MCF 10A (cell line): ENCODE data around the gene CROCC2. TPM values are rescaled to one million over a fixed set of nuclear protein-coding genes. Genes with fewer than 3 reads are reported as not detected.

Experiments
- BruUV-seq: library from RNA; stranded (reverse); fragments of 400-500 nt; replicated peaks from 2 replicates; lab custom pipeline; 2021; lab: Mats Ljungman, UMichigan
- CTCF ChIA-PET: fragments of 300-600 bp; sonication (Branson Sonifier 250); formaldehyde crosslinking; extraction: SDS; loops from one replicate; lab custom pipeline; 2021; ENCODE audit warnings: antibody characterized with exemption, inconsistent platforms; lab: Yijun Ruan, JAX
- POLR2A ChIA-PET: fragments of 300-600, 350-650 bp; sonication (Branson Sonifier 250); formaldehyde crosslinking; extraction: SDS; loops from one replicate; lab custom pipeline; 2020; ENCODE audit warnings: antibody characterized with exemption, inconsistent platforms; lab: Yijun Ruan, JAX
- DNase-seq: peaks from one replicate; pipeline ENCODE4 v3.0.0-alpha.2; 2018; ENCODE audit not compliant: unreplicated experiment
- H3K27ac Mint-ChIP-seq: one replicate; pipeline ENCODE4 v1.8.0; 2022; ENCODE audit warnings: mild to moderate bottlenecking, low read depth, mixed read lengths; ENCODE audit not compliant: unreplicated experiment
- H3K27me3 Mint-ChIP-seq: one replicate; pipeline ENCODE4 v1.8.0; 2022; ENCODE audit warnings: mixed read lengths; ENCODE audit not compliant: insufficient read depth, unreplicated experiment
- H3K36me3 Mint-ChIP-seq: one replicate; pipeline ENCODE4 v1.8.0; 2022; ENCODE audit warnings: mild to moderate bottlenecking, moderate library complexity, mixed read lengths; ENCODE audit not compliant: insufficient read depth, unreplicated experiment
- H3K4me1 Mint-ChIP-seq: one replicate; pipeline ENCODE4 v1.8.0; 2022; ENCODE audit warnings: mixed read lengths; ENCODE audit not compliant: insufficient read depth, unreplicated experiment
- H3K4me3 Mint-ChIP-seq: one replicate; pipeline ENCODE4 v1.8.0; 2022; ENCODE audit warnings: mild to moderate bottlenecking, moderate library complexity, mixed read lengths; ENCODE audit not compliant: unreplicated experiment
- H3K9me3 Mint-ChIP-seq: one replicate; pipeline ENCODE4 v1.8.0; 2022; ENCODE audit warnings: mixed read lengths; ENCODE audit not compliant: unreplicated experiment
- intact Hi-C: fragments of 100-400 bp; cut with micrococcal nuclease; formaldehyde crosslinking; loops from 2 replicates; pipeline ENCODE4 v1.14.1; 2022
- total RNA-seq: library from RNA; stranded (reverse); gene quantifications from 2 replicates; pipeline ENCODE4 v1.2.3, GENCODE V29; 2022
- TF ChIP-seq, protein P1 (sequence below): fragments of 200-600 bp; IDR thresholded peaks from one replicate; pipeline ENCODE4 v1.8.0; 2022; ENCODE audit warnings: antibody characterized with exemption, mild to moderate bottlenecking; ENCODE audit not compliant: unreplicated experiment

The CROCC2 gene
- total RNA-seq, 1 experiment from 2014 or later, result not detected

DNA sequence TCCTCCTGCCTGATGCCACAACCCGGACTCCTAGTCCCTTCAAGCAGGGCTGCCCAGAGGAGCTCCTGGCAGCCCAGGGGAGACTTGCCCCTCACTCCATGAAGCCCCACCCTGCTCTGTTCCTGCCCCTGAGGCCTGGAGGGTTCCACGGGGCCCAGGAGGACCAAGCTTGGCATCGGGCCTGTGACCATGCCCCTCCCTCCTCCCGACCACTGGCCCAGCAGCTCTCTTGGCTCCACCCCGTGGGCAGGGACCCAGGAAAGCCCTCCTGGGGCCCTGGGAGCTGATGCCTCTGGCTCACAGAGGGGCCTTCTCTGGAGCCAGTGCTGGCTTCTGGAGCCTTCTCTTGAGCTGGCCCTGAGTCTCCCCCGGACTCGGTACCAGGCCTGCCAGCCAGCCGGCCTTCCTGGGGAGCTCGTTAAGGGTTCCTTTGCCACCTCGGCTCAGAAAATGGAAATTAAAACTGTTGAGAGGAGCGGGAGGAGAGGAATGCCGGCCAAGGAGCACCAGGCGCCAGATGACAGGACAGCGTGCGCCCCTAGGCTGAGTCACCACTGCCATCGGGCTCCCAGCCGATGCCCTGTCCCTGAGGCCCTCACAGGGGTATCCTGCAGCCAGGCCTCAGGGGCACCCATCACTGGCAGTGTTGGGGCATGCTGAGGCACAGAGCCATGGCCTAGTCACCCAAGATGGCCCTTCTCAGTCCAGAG lies 51.7 kb downstream of the CROCC2 start:
- DNase-seq, result no peak
- no peaks in the 10 kb centered on the region for H3K4me1 Mint-ChIP-seq
- no peak overlapping the region for H3K27ac Mint-ChIP-seq
- no peak overlapping the region for H3K4me3 Mint-ChIP-seq
- TF ChIP-seq, protein P1, sequence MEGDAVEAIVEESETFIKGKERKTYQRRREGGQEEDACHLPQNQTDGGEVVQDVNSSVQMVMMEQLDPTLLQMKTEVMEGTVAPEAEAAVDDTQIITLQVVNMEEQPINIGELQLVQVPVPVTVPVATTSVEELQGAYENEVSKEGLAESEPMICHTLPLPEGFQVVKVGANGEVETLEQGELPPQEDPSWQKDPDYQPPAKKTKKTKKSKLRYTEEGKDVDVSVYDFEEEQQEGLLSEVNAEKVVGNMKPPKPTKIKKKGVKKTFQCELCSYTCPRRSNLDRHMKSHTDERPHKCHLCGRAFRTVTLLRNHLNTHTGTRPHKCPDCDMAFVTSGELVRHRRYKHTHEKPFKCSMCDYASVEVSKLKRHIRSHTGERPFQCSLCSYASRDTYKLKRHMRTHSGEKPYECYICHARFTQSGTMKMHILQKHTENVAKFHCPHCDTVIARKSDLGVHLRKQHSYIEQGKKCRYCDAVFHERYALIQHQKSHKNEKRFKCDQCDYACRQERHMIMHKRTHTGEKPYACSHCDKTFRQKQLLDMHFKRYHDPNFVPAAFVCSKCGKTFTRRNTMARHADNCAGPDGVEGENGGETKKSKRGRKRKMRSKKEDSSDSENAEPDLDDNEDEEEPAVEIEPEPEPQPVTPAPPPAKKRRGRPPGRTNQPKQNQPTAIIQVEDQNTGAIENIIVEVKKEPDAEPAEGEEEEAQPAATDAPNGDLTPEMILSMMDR, result no peak
- BruUV-seq, result no TSS peak
- H3K27me3 Mint-ChIP-seq, result peaks cover 11% of the 10 kb centered on the region
- intact Hi-C loops, result no loop called here
- ChIA-PET CTCF (interaction anchor here (0.6 kb wide), 1 partner anchor 16 kb away, joined by 3 read pairs; no protein-coding TSS in a partner anchor), POLR2A (interaction anchor here (0.6 kb wide), 1 partner anchor 964 kb away, joined by 3 read pairs; no protein-coding TSS in a partner anchor)
- H3K9me3 Mint-ChIP-seq, result no peaks in the 10 kb centered on the region
- H3K36me3 Mint-ChIP-seq, result no peaks in the 10 kb centered on the region

DNA sequence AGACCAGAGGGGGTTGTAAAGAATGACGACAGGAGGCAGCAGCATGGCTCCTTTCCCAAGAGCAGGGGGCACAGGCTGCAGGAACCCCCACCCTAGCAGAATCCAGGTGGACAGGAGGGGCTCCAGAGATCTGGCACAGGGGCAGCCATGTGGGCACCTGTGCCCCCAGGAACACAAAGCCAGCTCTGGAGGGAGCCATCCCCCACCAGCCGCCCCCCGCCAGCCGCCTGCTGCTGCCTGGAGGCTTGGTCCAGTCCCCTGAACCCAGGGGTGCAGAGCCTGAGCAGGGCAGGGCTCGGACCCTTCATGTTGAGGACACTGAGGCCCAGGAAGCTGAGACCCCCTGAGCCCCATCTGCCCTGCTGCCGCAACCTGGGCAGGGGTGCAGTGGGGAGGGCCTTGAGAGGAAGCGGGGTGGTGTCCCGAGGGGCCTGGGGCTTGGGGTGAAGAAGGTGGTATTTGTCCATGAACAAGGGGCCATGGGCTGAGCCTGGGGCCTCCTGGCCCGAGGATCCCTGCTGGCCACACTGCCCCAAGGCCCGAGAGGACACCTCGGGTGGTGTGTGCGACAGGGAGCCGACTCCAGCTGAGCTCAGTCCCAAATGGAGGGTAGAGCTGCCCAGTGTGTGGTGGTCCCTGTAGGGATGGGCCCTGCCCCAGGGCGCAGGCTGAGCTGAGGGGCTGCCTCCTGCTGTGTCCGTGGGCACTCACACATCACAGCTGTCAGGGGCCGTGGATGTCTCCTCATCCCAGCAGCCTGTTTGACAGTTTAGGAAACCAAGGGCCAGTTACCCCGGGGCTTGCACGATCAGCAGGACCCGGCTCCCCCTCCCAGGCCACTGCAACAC lies 52.5 kb downstream of the CROCC2 start:
- intact Hi-C loops, result no loop called here
- POLR2A ChIA-PET, result no interaction called here
- DNase-seq, result no peak
- no TSS peak for BruUV-seq
- TF ChIP-seq, protein P1, result no peak
- CTCF ChIA-PET, result no interaction called here
- no peaks in the 10 kb centered on the region for H3K36me3 Mint-ChIP-seq
- peak overlapping the region; percentile 54 for H3K27ac Mint-ChIP-seq
- H3K27me3 Mint-ChIP-seq, result peaks cover 11% of the 10 kb centered on the region
- H3K4me1 Mint-ChIP-seq, result no peaks in the 10 kb centered on the region
- H3K9me3 Mint-ChIP-seq, result no peaks in the 10 kb centered on the region
- no peak overlapping the region for H3K4me3 Mint-ChIP-seq

DNA sequence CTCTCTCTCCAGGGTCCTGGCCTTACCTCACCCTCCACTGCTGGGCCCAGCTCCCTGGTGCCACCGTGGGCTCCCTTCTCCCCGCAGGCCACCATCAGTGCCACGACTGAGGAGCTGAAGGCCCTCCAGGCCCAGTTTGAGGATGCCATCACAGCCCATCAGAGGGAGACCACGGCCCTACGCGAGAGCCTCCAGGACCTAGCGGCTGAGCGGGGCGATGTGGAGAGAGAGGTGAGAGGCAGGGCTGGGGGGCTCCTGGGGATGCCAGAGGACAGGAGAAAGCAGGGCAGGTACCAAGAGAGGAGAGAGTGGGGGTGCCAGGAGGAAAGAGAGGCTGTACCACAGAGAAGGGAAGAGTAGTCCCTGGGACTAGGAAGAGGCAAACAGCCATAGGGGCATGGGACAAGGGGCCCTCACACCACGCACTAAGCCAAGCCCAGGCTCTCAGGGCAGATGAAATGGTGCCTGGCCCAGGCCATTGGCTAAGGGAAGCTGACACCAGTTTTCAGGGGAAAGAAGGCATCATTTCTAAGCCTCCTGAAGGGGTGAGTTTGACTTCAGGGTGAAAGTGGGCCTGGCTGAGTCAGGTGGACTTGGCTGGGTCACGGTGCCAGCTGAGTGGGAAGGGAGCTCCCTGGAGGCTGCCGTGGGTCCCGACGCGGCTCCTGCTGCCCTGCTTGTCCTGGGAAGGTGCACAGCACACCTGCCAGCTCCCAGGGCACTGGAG lies 53.2 kb downstream of the CROCC2 start:
- CTCF ChIA-PET, result no interaction called here
- no TSS peak for BruUV-seq

More for the DNA sequence above, 53.2 kb downstream of the CROCC2 start:
- TF ChIP-seq, protein P1, result no peak
- H3K27ac Mint-ChIP-seq, result peak overlapping the region; percentile 54
- H3K9me3 Mint-ChIP-seq, result no peaks in the 10 kb centered on the region
- H3K4me1 Mint-ChIP-seq, result no peaks in the 10 kb centered on the region
- H3K36me3 Mint-ChIP-seq, result no peaks in the 10 kb centered on the region
- H3K27me3 Mint-ChIP-seq, result peaks cover 11% of the 10 kb centered on the region
- intact Hi-C loops, result no loop called here
- POLR2A ChIA-PET, result no interaction called here
- DNase-seq, result no peak
- H3K4me3 Mint-ChIP-seq, result no peak overlapping the region
